ENCODE data around the gene MARCHF10. TPM values are rescaled to one million over a fixed set of nuclear protein-coding genes. Genes with fewer than 3 reads are reported as not detected.
"Not testable (repeated sequence)": the region's sequence is repeated elsewhere in the genome, so short reads cannot be mapped to it uniquely, and the experiment has no call there.

Gene MARCHF10
- total RNA-seq, 4 donors from 2014 or later, result 0.29 to 0.81 TPM; not detected in 2

- TF ChIP-seq, protein P1, sequence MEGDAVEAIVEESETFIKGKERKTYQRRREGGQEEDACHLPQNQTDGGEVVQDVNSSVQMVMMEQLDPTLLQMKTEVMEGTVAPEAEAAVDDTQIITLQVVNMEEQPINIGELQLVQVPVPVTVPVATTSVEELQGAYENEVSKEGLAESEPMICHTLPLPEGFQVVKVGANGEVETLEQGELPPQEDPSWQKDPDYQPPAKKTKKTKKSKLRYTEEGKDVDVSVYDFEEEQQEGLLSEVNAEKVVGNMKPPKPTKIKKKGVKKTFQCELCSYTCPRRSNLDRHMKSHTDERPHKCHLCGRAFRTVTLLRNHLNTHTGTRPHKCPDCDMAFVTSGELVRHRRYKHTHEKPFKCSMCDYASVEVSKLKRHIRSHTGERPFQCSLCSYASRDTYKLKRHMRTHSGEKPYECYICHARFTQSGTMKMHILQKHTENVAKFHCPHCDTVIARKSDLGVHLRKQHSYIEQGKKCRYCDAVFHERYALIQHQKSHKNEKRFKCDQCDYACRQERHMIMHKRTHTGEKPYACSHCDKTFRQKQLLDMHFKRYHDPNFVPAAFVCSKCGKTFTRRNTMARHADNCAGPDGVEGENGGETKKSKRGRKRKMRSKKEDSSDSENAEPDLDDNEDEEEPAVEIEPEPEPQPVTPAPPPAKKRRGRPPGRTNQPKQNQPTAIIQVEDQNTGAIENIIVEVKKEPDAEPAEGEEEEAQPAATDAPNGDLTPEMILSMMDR (IDR thresholded peaks at IDR 0.05), result no peak
- TF ChIP-seq POLR2A (IDR thresholded peaks at IDR 0.05), result no peak
- no peaks in the 10 kb centered on the region for H3K4me1 ChIP-seq
- H3K9me3 ChIP-seq, result no peaks in the 10 kb centered on the region
- WGBS, 2 donors, result 71 to 81% methylated on average over 6 of the region's 6 CpGs
- no peak overlapping the region for H3K27ac ChIP-seq
- H3K4me3 ChIP-seq (replicated peaks in 1 of 3), result no peak overlapping the region
- intact Hi-C loops (cut with DNase I), result no loop called here
- no peaks in the 10 kb centered on the region for H3K36me3 ChIP-seq
- H3K27me3 ChIP-seq, result no peaks in the 10 kb centered on the region
- DNase-seq, result no peak
Observed at GRCh38 chr17:62854098-62854680, 46.1 kb upstream of the MARCHF10 start.

- TF ChIP-seq, protein P1 (IDR thresholded peaks at IDR 0.05), result no peak
- TF ChIP-seq POLR2A (IDR thresholded peaks at IDR 0.05), result no peak
- 93% methylated on average over 2 of the region's 2 CpGs for WGBS, 2 donors
- H3K27ac ChIP-seq, result no peak overlapping the region
- H3K4me1 ChIP-seq, result no peaks in the 10 kb centered on the region
- no peaks in the 10 kb centered on the region for H3K9me3 ChIP-seq
- DNase-seq, result no peak
- intact Hi-C loops (cut with DNase I), result no loop called here
- H3K27me3 ChIP-seq, result no peaks in the 10 kb centered on the region
- H3K36me3 ChIP-seq, result no peaks in the 10 kb centered on the region
- no peak overlapping the region for H3K4me3 ChIP-seq (replicated peaks in 1 of 3)
Observed at GRCh38 chr17:62852195-62852594, 44.1 kb upstream of the MARCHF10 start.

DNA sequence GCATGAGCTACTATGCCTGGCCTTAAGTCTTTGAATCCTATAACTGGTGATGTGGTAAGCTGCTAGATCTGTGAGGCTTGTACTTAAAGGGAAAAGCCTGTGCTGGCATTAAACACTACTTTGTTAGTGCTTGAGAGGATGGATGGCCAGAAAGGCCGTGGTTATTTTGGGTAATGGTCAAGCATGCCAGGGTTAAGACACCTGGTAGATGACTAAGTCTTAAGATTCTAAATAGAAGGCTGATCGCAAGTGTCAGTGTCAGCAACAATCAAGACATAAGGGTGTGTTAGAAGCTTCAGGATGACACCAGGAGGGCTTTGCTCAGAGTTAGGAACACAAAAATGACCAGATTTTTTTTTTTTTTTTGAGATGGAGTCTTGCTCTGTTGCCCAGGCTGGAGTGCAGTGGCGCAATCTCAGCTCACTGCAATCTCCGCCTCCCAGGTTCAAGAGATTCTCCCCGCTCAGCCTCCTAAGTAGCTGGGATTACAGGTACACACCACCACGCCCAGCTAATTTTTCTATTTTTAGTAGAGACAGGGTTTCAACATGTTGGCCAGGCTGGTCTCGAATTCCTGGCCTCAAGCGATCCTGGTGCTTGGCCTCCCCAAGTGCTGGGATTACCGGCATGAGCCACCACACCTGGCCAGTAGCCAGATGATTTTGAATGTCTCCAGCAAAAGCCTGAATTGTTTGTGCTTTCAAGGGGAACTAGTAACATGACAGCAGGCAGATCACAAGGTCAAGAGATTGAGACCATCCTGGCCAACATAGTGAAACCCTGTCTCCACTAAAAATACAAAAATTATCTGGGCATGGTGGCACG lies 41.7 kb upstream of the MARCHF10 start:
- H3K36me3 ChIP-seq; H3K27ac ChIP-seq; H3K9me3 ChIP-seq; DNase-seq; H3K4me1 ChIP-seq; intact Hi-C loops (cut with DNase I); H3K27me3 ChIP-seq; H3K4me3 ChIP-seq (replicated peaks in 1 of 3): not testable (repeated sequence)
- 86 to 93% methylated on average over 10 of the region's 10 CpGs for WGBS, 2 donors

GRCh38 chr17:62848334-62848733 lies 40.2 kb upstream of the MARCHF10 start:
- intact Hi-C loops (cut with DNase I), result no loop called here
- TF ChIP-seq, protein P1 (IDR thresholded peaks at IDR 0.05), result no peak
- TF ChIP-seq POLR2A (IDR thresholded peaks at IDR 0.05), result no peak
- Histone ChIP-seq H3K27me3 (no peaks in the 10 kb centered on the region), H3K36me3 (no peaks in the 10 kb centered on the region), H3K4me1 (no peaks in the 10 kb centered on the region), H3K9me3 (no peaks in the 10 kb centered on the region), H3K27ac (no peak overlapping the region), H3K4me3 (replicated peaks in 1 of 3) (no peak overlapping the region)
- WGBS, 2 donors, result 86 to 90% methylated on average over 5 of the region's 5 CpGs
- DNase-seq, result no peak

DNA sequence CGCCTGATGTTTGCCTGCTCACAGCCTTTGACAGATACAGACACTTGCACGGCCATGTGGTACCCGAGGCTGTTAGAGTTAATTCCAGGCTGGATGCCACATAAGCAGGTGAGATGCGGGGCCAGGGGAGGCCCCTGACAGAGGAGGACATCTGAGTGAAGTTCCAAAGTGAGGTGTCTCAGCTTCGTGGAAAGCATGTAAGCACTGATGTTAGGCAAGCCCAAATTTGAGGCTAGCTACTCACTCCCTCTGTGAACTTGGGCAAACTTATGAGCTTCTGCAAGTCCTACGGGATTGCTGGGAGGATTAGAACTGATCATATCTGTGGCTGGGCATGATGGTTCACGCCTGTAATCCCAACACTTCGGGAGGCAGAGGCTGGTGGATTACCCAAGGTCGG lies 39.3 kb upstream of the MARCHF10 start:
- intact Hi-C loops (cut with DNase I), result no loop called here
- TF ChIP-seq, protein P1 (IDR thresholded peaks at IDR 0.05), result no peak
- TF ChIP-seq POLR2A (IDR thresholded peaks at IDR 0.05), result no peak
- H3K4me1 ChIP-seq, result no peaks in the 10 kb centered on the region
- H3K36me3 ChIP-seq, result no peaks in the 10 kb centered on the region
- H3K27ac ChIP-seq, result no peak overlapping the region
- no peak overlapping the region for H3K4me3 ChIP-seq (replicated peaks in 1 of 3)
- no peaks in the 10 kb centered on the region for H3K9me3 ChIP-seq
- DNase-seq, result no peak
- 85 to 94% methylated on average over 9 of the region's 9 CpGs for WGBS, 2 donors
- H3K27me3 ChIP-seq, result no peaks in the 10 kb centered on the region
